Limb (tissue), 2 donors: ENCODE measurements around the gene MEGF6.

ENCODE experiments used
- DNase-seq, 2 donors: peaks; one replicate each; pipeline ENCODE4 v3.0.0-alpha.2; 2016; ENCODE audit errors: extremely low spot score in 2 of 2

The MEGF6 gene

GRCh38 chr1:3490046-3490745, 121.1 kb downstream of the MEGF6 start:
- no peak for DNase-seq

DNA sequence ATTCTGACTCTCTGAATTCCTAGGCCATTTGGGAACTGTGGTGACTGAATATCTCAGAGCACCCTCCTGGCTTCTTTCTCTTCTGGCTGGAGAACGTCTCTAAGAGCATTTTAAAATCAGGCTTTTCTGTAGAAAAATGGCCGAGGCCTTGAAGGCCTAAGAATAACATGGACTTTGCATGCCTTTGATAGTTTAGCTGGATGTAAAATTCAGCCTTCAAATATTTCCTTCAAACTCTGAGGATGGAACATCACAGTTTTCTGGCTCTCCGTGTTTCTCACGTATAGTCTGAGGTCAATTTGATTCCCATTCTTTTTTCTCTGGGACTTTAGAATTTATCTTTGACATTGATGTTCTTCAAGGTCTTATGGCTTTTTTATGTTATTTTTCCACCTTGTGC, 122.9 kb downstream of the MEGF6 start:
- no peak for DNase-seq

DNA sequence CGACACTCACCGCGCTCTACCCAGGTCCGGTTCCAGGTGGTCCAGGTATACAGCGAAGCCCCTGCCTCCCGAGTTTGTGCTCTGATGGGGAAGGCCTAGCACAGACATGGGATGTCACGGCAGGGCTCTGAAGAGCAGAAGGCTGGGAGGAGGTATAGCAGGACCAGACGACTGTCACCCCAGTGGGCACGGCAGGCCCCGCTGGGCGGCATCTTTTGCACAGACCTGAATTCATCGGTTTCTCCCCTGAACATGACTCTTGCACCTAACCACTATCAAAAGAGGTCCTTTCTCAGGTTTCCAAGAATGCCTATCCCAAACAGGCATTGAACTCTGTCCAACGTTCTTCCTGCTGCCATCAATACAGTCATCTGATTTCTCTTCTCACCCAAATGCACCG, 126.3 kb downstream of the MEGF6 start:
- DNase-seq: no peak

DNA sequence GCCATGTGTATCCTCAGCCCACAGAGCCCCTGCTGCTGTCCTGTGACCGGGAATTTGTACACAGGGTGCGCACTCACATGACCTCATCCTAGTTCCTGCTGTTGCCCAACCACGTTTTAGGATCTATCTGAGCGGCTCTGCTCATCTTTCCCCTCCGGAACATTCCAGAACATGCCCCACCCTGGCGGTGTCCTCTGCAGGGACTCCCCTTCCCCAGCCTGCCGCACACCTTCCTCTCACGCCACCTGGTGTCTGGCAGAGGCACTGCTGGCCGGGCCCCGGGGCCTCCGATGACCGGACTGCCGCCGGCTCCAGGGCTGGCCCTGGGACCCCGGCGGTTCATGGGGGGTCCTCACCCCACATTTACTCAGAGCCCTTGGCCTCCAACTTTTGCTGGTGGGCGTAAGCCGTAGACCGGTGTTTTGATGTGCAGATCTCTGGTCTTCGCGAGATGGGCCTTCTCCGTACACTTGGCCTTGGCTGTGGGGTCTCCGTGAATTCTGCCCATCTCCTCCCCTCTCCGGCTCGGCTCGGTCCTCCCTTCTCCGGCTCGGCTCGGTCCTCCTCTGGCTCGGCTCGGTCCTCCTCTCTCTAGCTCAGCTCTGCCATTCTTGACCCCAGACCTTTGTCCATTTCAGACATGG, 127.4 kb downstream of the MEGF6 start:
- peak in 1 of 2 donors; percentile 67 for DNase-seq

DNA sequence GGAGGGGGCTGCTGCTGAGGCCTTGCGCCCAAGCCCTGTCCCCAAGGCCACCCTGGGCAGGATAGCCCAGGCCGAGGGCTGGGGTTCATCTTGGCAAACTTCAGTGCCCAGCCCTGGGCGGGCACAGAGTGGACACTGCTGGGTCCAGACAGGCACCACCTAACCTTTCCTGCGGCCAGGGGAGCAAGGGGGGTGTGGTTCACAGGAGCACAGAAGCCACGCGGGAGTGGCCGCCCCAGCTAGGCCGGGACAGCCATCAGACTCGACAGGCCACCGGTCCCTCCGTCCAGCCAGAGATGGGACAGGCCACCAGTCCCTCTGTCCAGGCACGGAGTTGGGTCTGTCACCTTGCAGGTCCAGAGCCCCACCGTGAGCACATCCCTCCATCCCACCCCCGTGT, 127.9 kb downstream of the MEGF6 start:
- DNase-seq: no peak

- no peak for DNase-seq
Observed at GRCh38 chr1:3482378-3482849, 128.9 kb downstream of the MEGF6 start.

DNA sequence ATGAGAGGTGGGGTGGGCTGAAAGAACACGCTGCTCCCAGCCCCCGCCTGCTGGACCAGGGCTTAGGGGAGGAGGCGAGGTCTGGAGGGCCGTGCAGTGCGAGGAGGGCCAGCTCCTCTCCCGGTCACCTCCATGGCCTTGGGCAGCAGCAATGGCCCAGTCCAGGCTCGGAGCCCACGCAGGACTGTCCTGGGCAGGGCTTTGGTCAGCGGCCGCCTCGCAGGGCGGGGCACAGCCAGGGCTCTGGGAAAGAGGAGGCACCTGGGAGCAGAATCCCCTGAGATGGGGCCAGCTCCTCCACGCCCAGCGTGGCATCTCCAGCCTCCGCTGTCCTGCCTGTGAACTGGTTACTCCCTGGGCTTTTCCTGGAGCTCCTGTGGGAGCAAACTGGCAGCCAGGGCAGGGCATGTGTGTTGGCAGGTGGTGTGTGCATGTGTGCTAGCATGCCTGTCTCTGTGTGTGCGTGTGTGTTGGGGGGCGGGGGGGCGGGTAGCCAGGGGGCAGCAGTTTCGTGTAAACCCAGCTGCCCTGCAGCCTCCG, 129.4 kb downstream of the MEGF6 start:
- no peak for DNase-seq

- no peak for DNase-seq
Observed at GRCh38 chr1:3481046-3481445, 130.3 kb downstream of the MEGF6 start.

DNA sequence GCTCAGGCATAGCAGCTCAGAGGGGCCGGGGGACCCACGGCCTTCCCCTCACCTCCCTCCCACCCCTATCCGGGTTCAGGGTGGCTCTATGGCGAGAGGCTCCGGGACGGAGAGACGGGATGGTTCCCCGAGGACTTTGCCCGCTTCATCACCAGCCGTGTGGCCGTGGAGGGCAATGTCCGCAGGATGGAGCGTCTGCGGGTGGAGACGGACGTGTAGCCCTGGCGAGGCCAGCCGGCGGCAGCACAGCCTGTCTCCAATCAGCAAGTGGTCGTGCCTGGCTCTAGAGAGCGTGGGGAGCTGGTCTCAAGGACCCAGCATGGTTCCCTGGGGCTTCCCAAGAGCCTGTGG, 131.0 kb downstream of the MEGF6 start:
- no peak for DNase-seq

GRCh38 chr1:3479511-3480368, 131.6 kb downstream of the MEGF6 start:
- no peak for DNase-seq

DNA sequence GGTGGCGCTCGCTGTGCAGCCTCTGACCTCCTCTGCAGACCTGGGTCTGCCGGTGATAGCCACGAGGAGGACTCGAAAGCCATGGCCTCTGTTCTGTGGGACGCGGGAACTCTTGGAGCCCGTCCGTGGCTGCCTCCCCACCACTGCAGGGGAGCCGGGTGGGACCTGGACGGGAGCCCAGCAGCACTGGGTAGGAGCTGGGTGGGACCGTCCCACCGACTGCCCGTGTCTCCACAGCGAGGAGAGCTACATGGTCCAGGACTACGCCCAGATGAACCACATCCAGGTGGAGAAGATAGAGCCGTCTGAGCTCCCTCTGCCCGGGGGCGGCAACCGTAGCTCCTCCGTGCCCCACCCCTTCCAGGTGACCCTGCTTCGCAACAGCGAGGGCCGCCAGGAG, 133.1 kb downstream of the MEGF6 start:
- no peak for DNase-seq

- DNase-seq: no peak
Observed at GRCh38 chr1:3477241-3477995, 133.9 kb downstream of the MEGF6 start.

- no peak for DNase-seq
Observed at GRCh38 chr1:3476666-3477065, 134.6 kb downstream of the MEGF6 start.

DNA sequence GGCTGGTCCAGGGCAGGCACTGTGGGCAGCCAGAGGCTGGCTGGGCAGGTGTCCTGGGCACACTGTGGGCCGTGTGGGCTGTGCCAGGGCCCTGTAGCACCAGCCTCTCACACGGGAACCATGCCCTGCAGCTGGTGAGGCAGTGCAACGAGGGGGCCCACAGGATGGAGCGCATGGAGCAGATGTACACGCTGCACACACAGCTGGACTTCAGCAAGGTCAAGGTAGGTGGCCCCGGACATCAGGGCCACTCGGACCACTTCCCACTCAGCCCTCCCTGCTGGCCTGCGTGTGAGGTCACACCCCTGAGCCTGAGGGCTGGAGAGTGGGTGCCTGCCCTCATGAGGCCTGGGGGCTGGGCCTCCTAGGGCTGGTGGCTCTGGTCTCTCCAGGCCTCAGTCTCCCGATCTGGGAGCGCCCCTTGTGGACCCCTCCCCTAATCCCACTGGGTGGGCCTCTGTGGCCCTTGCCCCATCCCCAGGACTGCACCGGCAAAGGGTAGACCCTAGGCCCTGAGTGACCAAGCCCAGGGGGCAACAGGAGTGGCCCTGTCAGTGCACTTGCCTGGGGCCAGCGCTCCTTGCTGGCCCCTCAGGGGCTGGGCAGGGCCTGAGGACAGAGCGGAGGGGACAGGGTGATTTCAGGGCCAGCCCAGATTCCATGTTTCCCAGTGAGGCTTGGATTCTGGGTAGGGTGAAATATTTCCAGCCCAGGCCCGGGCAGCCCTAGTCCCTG, 135.3 kb downstream of the MEGF6 start:
- no peak for DNase-seq

DNA sequence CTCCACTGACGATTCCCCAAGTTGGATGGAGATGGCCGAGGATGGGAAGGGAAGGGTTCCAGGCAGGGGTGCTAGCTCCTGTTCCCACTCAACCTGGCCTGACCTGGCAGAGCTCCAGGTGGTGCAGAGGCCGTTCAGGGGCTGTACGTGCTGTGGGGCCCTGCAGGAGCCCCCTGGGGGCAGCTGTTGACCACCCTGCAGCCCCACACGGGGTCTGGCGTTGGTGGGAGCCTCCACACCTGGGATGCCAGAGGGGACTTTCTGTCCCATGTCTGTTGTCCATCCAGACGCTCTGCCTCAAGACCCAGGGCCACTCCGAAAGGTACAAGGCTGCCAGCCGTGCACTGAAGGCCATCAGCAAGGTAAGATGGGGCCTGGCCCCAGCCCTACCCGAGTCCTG, 136.9 kb downstream of the MEGF6 start:
- DNase-seq: no peak

- DNase-seq: no peak
Observed at GRCh38 chr1:3474016-3474415, 137.3 kb downstream of the MEGF6 start.

GRCh38 chr1:3473381-3473844, 137.9 kb downstream of the MEGF6 start:
- DNase-seq: peak in 1 of 2 donors; percentile 28

- DNase-seq: no peak
Observed at GRCh38 chr1:3472906-3473305, 138.4 kb downstream of the MEGF6 start.

DNA sequence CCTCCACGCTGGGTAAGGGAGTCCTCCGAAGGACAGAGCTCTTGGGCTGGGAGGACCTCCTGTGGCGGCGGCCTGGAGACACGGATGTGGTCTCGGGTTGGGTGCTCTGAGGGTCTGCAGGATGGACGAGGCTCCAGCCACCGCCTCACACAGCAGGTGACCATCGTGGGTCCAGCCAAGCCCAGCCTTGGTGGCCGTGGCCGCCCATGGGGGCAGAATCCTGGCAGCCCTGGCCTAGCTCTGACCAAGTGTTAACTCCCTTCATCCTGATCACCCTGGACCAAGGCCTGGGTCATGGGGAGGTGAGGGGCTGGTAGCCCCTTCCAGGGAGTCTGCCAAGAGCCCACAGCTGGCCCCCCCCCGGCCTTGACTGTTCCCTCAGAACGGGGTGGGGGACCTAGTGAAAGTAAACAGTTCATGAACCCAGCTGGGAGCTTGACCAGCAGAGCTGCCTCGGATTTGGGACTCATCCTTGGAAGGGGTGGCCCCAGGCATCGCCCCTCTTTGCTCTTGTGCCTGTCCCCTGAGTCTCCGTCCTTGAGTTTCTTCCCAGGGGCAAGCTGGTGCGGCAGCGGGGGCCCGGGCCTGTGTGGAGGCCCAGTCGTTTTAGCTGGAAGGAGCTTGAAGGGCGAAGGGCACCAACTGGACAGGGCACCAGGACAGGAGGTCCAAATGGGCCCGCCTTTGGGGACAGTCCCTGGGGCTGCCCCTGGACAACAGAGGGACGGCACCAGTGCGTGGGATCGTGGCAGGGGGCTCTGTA, 139.0 kb downstream of the MEGF6 start:
- no peak for DNase-seq
